MM.1S (cell line): ENCODE data around the gene CORO7.

Source experiments
- DNase-seq: peaks from one replicate; pipeline ENCODE4 v3.0.0-alpha.2; 2015
- H2AFZ ChIP-seq: fragments of 300-600 bp; sonication (generic); 2 replicates; pipeline ENCODE4 v1.6.0; 2016; ENCODE audit warnings: antibody characterized with exemption, low read length
- H3F3A ChIP-seq: fragments of 300-600 bp; sonication (generic); 2 replicates; pipeline ENCODE4 v1.6.1; 2016; ENCODE audit warnings: mild to moderate bottlenecking, antibody characterized with exemption, low read length, moderate library complexity, mixed read lengths; ENCODE audit not compliant: insufficient read depth
- H3K27ac ChIP-seq: fragments of 300-600 bp; sonication (generic); 2 replicates; pipeline ENCODE4 v1.5.1; 2016; ENCODE audit warnings: mild to moderate bottlenecking, low read length
- H3K27me3 ChIP-seq: fragments of 300-600 bp; sonication (generic); replicated peaks from 2 replicates; pipeline ENCODE4 v1.6.0; 2016; ENCODE audit warnings: low read length; ENCODE audit not compliant: insufficient read depth
- H3K36me3 ChIP-seq: fragments of 300-600 bp; sonication (generic); replicated peaks from 2 replicates; pipeline ENCODE4 v1.6.1; 2016; ENCODE audit warnings: mild to moderate bottlenecking, low read length, mixed read lengths; ENCODE audit not compliant: insufficient read depth
- H3K4me1 ChIP-seq: fragments of 300-600 bp; sonication (generic); 2 replicates; pipeline ENCODE4 v1.6.1; 2016; ENCODE audit warnings: low read length, mixed read lengths
- H3K4me2 ChIP-seq: fragments of 300-600 bp; sonication (generic); 2 replicates; pipeline ENCODE4 v1.6.0; 2016; ENCODE audit warnings: low read depth, low read length
- H3K4me3 ChIP-seq: fragments of 300-600 bp; sonication (generic); 2 replicates; pipeline ENCODE4 v1.5.1; 2016; ENCODE audit warnings: low read length, mixed read lengths
- H3K79me2 ChIP-seq: fragments of 300-600 bp; sonication (generic); 2 replicates; pipeline ENCODE4 v1.6.1; 2016; ENCODE audit warnings: mixed run types, low read length, mixed read lengths
- H3K9ac ChIP-seq: fragments of 300-600 bp; sonication (generic); 2 replicates; pipeline ENCODE4 v1.6.1; 2016; ENCODE audit warnings: low read length, mixed read lengths
- H3K9me2 ChIP-seq: fragments of 300-600 bp; sonication (generic); replicated peaks from 2 replicates; pipeline ENCODE4 v1.6.1; 2016; ENCODE audit warnings: mild to moderate bottlenecking, low read length, mixed read lengths; ENCODE audit not compliant: insufficient read depth
- H3K9me3 ChIP-seq: fragments of 300-600 bp; sonication (generic); replicated peaks from 2 replicates; pipeline ENCODE4 v1.6.1; 2016; ENCODE audit warnings: mild to moderate bottlenecking, low read length, mixed read lengths; ENCODE audit not compliant: insufficient read depth
- H4K20me1 ChIP-seq: fragments of 300-600 bp; sonication (generic); 2 replicates; pipeline ENCODE4 v1.6.1; 2016; ENCODE audit warnings: mild to moderate bottlenecking, low read length, moderate library complexity, mixed read lengths; ENCODE audit not compliant: insufficient read depth
- EZH2 ChIP-seq: fragments of 300-600 bp; sonication (generic); optimal IDR thresholded peaks from 2 replicates; pipeline ENCODE3; 2017; ENCODE audit warnings: low read depth, mild to moderate bottlenecking, antibody characterized with exemption, low read length, mixed read lengths
- EZH2phosphoT487 ChIP-seq: fragments of 300-600 bp; sonication (generic); IDR thresholded peaks from 2 replicates; pipeline ENCODE4 v1.6.1; 2018; ENCODE audit warnings: antibody characterized with exemption, low read length
- TF ChIP-seq, protein P1 (sequence below): fragments of 300-600 bp; sonication (generic); IDR thresholded peaks from 2 replicates; pipeline ENCODE4 v1.5.1; 2016; ENCODE audit warnings: antibody characterized with exemption, low read length, mixed read lengths

Gene CORO7

GRCh38 chr16:4359914-4360313 is 56.5 kb downstream of the CORO7 start:
- no peak overlapping the region for H3K27ac ChIP-seq
- no peak for DNase-seq
- no peaks in the 10 kb centered on the region; the same call in 1 of the 2 replicates for H3K36me3 ChIP-seq
- H3K4me2 ChIP-seq: no peak overlapping the region
- H3K9me3 ChIP-seq: no peaks in the 10 kb centered on the region
- no peak overlapping the region for H3K9ac ChIP-seq
- no peak overlapping the region for H3K4me3 ChIP-seq
- no peak overlapping the region for H2AFZ ChIP-seq
- H3K4me1 ChIP-seq: no peaks in the 10 kb centered on the region
- no peaks in the 10 kb centered on the region for H3K9me2 ChIP-seq
- no peaks in the 10 kb centered on the region for H4K20me1 ChIP-seq
- no peaks in the 10 kb centered on the region for H3K79me2 ChIP-seq
- no peaks in the 10 kb centered on the region for H3K27me3 ChIP-seq
- H3F3A ChIP-seq: no peaks in the 10 kb centered on the region
- TF ChIP-seq, protein P1, sequence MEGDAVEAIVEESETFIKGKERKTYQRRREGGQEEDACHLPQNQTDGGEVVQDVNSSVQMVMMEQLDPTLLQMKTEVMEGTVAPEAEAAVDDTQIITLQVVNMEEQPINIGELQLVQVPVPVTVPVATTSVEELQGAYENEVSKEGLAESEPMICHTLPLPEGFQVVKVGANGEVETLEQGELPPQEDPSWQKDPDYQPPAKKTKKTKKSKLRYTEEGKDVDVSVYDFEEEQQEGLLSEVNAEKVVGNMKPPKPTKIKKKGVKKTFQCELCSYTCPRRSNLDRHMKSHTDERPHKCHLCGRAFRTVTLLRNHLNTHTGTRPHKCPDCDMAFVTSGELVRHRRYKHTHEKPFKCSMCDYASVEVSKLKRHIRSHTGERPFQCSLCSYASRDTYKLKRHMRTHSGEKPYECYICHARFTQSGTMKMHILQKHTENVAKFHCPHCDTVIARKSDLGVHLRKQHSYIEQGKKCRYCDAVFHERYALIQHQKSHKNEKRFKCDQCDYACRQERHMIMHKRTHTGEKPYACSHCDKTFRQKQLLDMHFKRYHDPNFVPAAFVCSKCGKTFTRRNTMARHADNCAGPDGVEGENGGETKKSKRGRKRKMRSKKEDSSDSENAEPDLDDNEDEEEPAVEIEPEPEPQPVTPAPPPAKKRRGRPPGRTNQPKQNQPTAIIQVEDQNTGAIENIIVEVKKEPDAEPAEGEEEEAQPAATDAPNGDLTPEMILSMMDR: no peak
- no peak for TF ChIP-seq EZH2
- no peak for TF ChIP-seq EZH2phosphoT487

DNA sequence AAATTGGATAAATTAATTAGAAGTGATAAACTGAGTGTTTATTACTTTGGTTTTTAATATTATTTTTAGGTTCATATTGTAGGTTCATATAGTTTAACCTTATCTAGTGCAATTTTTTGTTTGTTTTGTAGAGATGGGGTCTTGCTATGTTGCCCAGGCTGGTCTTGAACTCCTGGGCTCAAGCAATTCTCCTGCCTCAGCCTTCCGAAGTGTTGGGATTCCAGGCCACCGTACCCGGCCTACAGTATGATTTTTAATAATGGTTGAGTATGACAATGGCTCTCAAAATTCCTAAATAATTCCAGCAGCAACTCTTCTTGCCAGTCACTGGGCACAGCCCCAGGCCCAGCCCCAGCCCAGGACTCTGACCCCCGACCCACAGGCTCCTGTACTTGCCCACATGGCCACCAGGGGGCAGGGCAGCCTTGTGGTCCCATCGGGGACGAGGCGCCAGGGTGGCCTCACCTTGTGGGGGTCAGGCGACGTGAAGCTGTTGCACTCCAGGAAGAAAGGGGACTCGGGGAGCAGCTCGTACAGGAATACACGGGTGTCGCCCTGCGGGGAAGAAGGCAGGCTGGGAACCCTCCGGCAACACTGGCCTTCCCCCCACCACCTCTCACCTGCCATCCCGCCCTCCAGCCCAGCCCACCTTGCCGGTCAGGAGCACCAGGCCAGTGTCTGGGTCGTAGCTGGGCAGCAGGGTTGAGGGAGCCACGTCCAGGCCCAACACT is 57.4 kb downstream of the CORO7 start:
- Histone ChIP-seq H3K4me1 (no peaks in the 10 kb centered on the region), H3K27ac (no peak overlapping the region), H3K27me3 (no peaks in the 10 kb centered on the region), H3K79me2 (no peaks in the 10 kb centered on the region), H2AFZ (no peak overlapping the region), H3K4me3 (no peak overlapping the region), H3K36me3 (no peaks in the 10 kb centered on the region; the same call in 1 of the 2 replicates), H3K9me2 (no peaks in the 10 kb centered on the region), H4K20me1 (no peaks in the 10 kb centered on the region), H3K9ac (no peak overlapping the region), H3F3A (0 out of 2 replicates have a peak, but pooled peaks cover 4% of the 10 kb centered on the region), H3K9me3 (no peaks in the 10 kb centered on the region), H3K4me2 (no peak overlapping the region)
- DNase-seq: no peak
- TF ChIP-seq EZH2 (no peak), EZH2phosphoT487 (no peak)
- TF ChIP-seq, protein P1: peak; percentile 87

DNA sequence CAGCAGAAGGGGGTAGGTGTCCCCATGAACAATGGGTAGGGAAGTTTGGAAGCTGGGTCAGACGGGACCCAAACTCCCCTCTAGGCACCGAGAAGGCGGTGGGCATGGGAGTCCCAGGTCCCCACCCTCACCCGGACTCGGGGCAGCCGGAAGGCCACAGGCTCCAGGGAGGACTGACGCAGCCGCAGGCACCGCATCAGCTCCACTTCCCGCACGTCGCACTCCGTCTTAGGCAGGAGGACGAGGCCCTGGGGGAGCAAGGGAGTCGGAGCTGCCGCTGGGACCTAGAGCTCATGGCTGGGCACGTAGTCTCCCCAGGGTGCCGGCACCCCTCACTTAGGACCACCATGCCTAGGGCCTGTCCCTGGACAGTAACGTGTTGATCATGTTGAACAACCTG is 58.2 kb downstream of the CORO7 start:
- H3K4me3 ChIP-seq: no peak overlapping the region
- H3K79me2 ChIP-seq: no peaks in the 10 kb centered on the region
- H3K36me3 ChIP-seq: no peaks in the 10 kb centered on the region; the same call in 1 of the 2 replicates
- no peak for DNase-seq
- no peaks in the 10 kb centered on the region for H3K27me3 ChIP-seq
- H4K20me1 ChIP-seq: no peaks in the 10 kb centered on the region
- H3F3A ChIP-seq: 0 out of 2 replicates have a peak, but pooled peaks cover 5% of the 10 kb centered on the region
- TF ChIP-seq, protein P1: no peak
- TF ChIP-seq EZH2phosphoT487 (no peak), EZH2 (no peak)
- H3K9me2 ChIP-seq: no peaks in the 10 kb centered on the region
- H3K9me3 ChIP-seq: no peaks in the 10 kb centered on the region
- H3K4me2 ChIP-seq: no peak overlapping the region
- H3K4me1 ChIP-seq: no peaks in the 10 kb centered on the region
- H3K27ac ChIP-seq: no peak overlapping the region
- no peak overlapping the region for H3K9ac ChIP-seq
- no peak overlapping the region for H2AFZ ChIP-seq
